GM12801 (cell line): ENCODE results near the gene CLNK.

Experiments
- TF ChIP-seq, protein P1 (sequence below): IDR thresholded peaks from one replicate; pipeline ENCODE4 v1.5.1; 2011; ENCODE audit warnings: control low read depth; ENCODE audit not compliant: insufficient read length; ENCODE audit errors: extremely low read depth

The CLNK gene

DNA sequence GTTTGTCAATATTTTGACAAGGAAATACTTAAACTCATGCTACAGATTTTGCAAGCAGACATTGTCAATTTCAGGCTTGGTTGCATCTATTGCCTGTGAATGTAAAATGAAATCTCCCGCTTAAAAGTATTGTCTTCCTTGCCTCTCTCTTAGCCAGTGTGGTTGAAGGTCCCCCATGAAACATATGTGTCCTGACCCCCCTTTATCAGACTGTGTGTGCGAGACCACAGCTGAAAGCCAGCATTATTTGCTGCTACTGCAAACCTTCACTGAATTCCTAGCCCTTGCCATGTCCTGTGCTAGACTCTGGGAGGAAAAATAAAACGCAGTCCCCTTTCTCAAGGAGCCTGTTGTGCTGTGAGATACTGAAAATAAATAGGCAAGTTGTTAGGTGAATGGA lies 16.6 kb upstream of the CLNK start:
- TF ChIP-seq, protein P1, sequence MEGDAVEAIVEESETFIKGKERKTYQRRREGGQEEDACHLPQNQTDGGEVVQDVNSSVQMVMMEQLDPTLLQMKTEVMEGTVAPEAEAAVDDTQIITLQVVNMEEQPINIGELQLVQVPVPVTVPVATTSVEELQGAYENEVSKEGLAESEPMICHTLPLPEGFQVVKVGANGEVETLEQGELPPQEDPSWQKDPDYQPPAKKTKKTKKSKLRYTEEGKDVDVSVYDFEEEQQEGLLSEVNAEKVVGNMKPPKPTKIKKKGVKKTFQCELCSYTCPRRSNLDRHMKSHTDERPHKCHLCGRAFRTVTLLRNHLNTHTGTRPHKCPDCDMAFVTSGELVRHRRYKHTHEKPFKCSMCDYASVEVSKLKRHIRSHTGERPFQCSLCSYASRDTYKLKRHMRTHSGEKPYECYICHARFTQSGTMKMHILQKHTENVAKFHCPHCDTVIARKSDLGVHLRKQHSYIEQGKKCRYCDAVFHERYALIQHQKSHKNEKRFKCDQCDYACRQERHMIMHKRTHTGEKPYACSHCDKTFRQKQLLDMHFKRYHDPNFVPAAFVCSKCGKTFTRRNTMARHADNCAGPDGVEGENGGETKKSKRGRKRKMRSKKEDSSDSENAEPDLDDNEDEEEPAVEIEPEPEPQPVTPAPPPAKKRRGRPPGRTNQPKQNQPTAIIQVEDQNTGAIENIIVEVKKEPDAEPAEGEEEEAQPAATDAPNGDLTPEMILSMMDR: no peak

- TF ChIP-seq, protein P1: no peak
Measured at GRCh38 chr4:10698172-10698571, 13.6 kb upstream of the CLNK start.

DNA sequence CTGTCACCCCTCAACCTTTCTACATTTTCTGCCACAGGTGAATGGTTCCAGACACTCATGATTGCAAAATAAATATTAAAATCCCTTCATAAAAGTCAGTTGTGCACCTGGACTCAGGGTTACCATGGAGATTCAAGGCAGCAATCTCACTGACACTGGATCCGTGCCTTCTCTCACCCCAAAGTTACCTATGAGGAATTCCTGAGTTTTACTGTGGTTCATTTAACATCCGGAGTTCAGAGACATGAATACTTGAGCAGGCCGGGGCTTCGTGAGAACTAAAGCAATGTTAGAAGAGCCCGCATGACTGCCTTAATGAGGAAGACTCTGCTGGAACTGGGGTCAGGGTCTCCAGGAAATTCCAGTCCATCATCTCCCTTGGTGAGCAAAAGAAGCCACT lies 12.5 kb upstream of the CLNK start:
- TF ChIP-seq, protein P1: no peak

GRCh38 chr4:10696253-10696652 lies 11.7 kb upstream of the CLNK start:
- TF ChIP-seq, protein P1: no peak

DNA sequence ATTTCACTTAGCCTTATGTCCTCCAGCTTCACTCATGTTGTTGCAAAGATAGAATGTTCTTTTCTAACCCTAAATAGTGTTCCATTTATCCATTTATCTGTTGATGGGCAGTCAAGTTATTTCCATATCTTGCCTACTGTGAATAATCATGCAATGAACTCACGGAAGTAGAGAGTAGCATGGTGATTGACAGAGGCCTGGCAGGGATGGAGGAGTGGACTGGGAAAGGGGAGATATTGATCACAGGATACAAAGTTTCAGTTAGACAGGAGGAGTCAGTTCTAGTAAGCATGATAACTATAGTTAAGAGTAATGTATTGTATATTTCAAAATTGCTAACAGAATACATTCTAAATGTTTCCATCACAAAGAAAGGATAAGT lies 10.3 kb upstream of the CLNK start:
- TF ChIP-seq, protein P1: no peak

- TF ChIP-seq, protein P1: no peak
Measured at GRCh38 chr4:10694151-10694827, 9.7 kb upstream of the CLNK start.

GRCh38 chr4:10691651-10692050 lies 7.1 kb upstream of the CLNK start:
- TF ChIP-seq, protein P1: no peak
